Measurements from ENCODE around the gene CRLF1.
A peak's percentile ranks its signal among the peaks of the same experiment; 100 is the strongest.
"Not testable (repeated sequence)": the region's sequence is repeated elsewhere in the genome, so short reads cannot be mapped to it uniquely, and the experiment has no call there.

CRLF1 gene

GRCh38 chr19:18592732-18593131, 13.9 kb downstream of the CRLF1 start:
- not testable (repeated sequence) for DNase-seq (ENCODE audit: low read depth)

- DNase-seq (ENCODE audit: low read depth), result no peak
Observed at GRCh38 chr19:18591735-18592385, 14.7 kb downstream of the CRLF1 start.

GRCh38 chr19:18590273-18591272, 16.0 kb downstream of the CRLF1 start:
- no peak for DNase-seq (ENCODE audit: low read depth)

GRCh38 chr19:18589380-18590272, 17.0 kb downstream of the CRLF1 start:
- DNase-seq (ENCODE audit: low read depth), result no peak

- DNase-seq (ENCODE audit: low read depth), result no peak
Observed at GRCh38 chr19:18588611-18589379, 17.8 kb downstream of the CRLF1 start, which contains the start of gene REX1BD. Gene REX1BD (plus strand): TSS chr19:18588798. CDS start chr19:18588802, 4 bp downstream.

GRCh38 chr19:18587962-18588610, 18.5 kb downstream of the CRLF1 start:
- no peak for DNase-seq (ENCODE audit: low read depth)

- DNase-seq (ENCODE audit: low read depth), result no peak
Observed at GRCh38 chr19:18587561-18587960, 19.0 kb downstream of the CRLF1 start.

GRCh38 chr19:18586306-18586705, 20.3 kb downstream of the CRLF1 start:
- DNase-seq (ENCODE audit: low read depth), result no peak

GRCh38 chr19:18580311-18580710, 26.3 kb downstream of the CRLF1 start:
- no peak for DNase-seq (ENCODE audit: low read depth)

- DNase-seq (ENCODE audit: low read depth), result no peak
Observed at GRCh38 chr19:18577365-18577914, 29.2 kb downstream of the CRLF1 start.

GRCh38 chr19:18576383-18576782, 30.2 kb downstream of the CRLF1 start:
- no peak for DNase-seq (ENCODE audit: low read depth)

- DNase-seq (ENCODE audit: low read depth), result no peak
Observed at GRCh38 chr19:18574691-18575291, 31.8 kb downstream of the CRLF1 start.

GRCh38 chr19:18571564-18572344, 34.8 kb downstream of the CRLF1 start, which contains the start of gene UBA52:
Gene UBA52 (plus strand): TSS chr19:18571857. CDS start chr19:18573301, 1,444 bp downstream.
- peak; percentile 71 for DNase-seq (ENCODE audit: low read depth)

- DNase-seq (ENCODE audit: low read depth), result no peak
Observed at GRCh38 chr19:18568367-18568766, 38.2 kb downstream of the CRLF1 start.

GRCh38 chr19:18566953-18567352, 39.6 kb downstream of the CRLF1 start:
- DNase-seq (ENCODE audit: low read depth), result no peak

GRCh38 chr19:18562086-18562485, 44.5 kb downstream of the CRLF1 start:
- DNase-seq (ENCODE audit: low read depth), result no peak

- no peak for DNase-seq (ENCODE audit: low read depth)
Observed at GRCh38 chr19:18559685-18560084, 46.9 kb downstream of the CRLF1 start.

GRCh38 chr19:18558604-18559003, 48.0 kb downstream of the CRLF1 start:
- DNase-seq (ENCODE audit: low read depth), result no peak

GRCh38 chr19:18558202-18558555, 48.4 kb downstream of the CRLF1 start:
- DNase-seq (ENCODE audit: low read depth), result no peak

Data from GM04503 (cell line).